Transverse colon (tissue), 4 donors: ENCODE data around the gene GPATCH3.
"Not testable (repeated sequence)": the region's sequence is repeated elsewhere in the genome, so short reads cannot be mapped to it uniquely, and the experiment has no call there.

ENCODE experiments used
- EP300 ChIP-seq: sonication (generic); formaldehyde crosslinking; IDR thresholded peaks from one replicate; pipeline ENCODE4 v1.6.1; 2017; ENCODE audit warnings: antibody characterized with exemption, low read depth
- POLR2A ChIP-seq: fragments of 450-650 bp; IDR thresholded peaks from one replicate; pipeline ENCODE4 v1.6.1; 2016; ENCODE audit warnings: antibody characterized with exemption, mild to moderate bottlenecking, moderate library complexity
- POLR2AphosphoS5 ChIP-seq, 3 donors: sonication (generic); formaldehyde crosslinking; IDR thresholded peaks; one replicate each; pipeline ENCODE4 v1.6.1; 2016; ENCODE audit warnings: antibody characterized with exemption in 3 of 3
- TF ChIP-seq, protein P1 (sequence below), 5 experiments: fragments of 200-600 bp in 3 of 5; fragments of 450-650 bp in 2 of 5; sonication (generic) in 3 of 5; IDR thresholded peaks; 1 replicate in 2 of 5; 2 replicates in 3 of 5; pipeline ENCODE4 v1.5.1; 2016 to 2017; ENCODE audit warnings: antibody characterized with exemption in 5 of 5, inconsistent platforms in 3 of 5, mild to moderate bottlenecking in 2 of 5, moderate library complexity in 1 of 5

DNA sequence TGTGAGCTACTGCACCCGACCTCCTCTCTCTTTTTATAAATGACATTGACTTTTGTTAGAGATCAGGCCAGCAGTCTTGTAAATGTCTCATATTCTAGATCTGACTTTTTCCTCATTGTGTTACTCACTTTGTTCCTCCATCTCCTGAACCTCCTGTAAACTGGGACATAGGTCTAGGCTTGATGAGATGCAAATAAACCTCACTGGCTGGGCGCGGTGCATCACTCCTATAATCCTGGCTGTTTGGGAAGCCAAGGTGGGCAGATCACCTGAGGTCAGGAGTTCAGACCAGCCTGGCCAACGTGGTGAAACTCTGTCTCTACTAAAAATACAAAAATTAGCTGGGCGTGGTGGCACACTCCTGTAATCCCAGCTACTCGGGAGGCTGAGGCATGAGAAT is 52.4 kb downstream of the GPATCH3 start:
- TF ChIP-seq, protein P1, sequence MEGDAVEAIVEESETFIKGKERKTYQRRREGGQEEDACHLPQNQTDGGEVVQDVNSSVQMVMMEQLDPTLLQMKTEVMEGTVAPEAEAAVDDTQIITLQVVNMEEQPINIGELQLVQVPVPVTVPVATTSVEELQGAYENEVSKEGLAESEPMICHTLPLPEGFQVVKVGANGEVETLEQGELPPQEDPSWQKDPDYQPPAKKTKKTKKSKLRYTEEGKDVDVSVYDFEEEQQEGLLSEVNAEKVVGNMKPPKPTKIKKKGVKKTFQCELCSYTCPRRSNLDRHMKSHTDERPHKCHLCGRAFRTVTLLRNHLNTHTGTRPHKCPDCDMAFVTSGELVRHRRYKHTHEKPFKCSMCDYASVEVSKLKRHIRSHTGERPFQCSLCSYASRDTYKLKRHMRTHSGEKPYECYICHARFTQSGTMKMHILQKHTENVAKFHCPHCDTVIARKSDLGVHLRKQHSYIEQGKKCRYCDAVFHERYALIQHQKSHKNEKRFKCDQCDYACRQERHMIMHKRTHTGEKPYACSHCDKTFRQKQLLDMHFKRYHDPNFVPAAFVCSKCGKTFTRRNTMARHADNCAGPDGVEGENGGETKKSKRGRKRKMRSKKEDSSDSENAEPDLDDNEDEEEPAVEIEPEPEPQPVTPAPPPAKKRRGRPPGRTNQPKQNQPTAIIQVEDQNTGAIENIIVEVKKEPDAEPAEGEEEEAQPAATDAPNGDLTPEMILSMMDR (IDR thresholded peaks at IDR 0.05) = not testable (repeated sequence)
- TF ChIP-seq POLR2AphosphoS5 (IDR thresholded peaks at IDR 0.05) = peak in 1 of 3 donors; percentile 50
- TF ChIP-seq POLR2A, EP300: not testable (repeated sequence)
